HK-2 (cell line): ENCODE measurements around the gene ACSS3.
"Not testable (repeated sequence)": the region's sequence is repeated elsewhere in the genome, so short reads cannot be mapped to it uniquely, and the experiment has no call there.

Source experiments
- DNase-seq: peaks from one replicate; pipeline ENCODE4 v3.0.0-alpha.2; 2018; ENCODE audit not compliant: unreplicated experiment

Gene ACSS3

DNA sequence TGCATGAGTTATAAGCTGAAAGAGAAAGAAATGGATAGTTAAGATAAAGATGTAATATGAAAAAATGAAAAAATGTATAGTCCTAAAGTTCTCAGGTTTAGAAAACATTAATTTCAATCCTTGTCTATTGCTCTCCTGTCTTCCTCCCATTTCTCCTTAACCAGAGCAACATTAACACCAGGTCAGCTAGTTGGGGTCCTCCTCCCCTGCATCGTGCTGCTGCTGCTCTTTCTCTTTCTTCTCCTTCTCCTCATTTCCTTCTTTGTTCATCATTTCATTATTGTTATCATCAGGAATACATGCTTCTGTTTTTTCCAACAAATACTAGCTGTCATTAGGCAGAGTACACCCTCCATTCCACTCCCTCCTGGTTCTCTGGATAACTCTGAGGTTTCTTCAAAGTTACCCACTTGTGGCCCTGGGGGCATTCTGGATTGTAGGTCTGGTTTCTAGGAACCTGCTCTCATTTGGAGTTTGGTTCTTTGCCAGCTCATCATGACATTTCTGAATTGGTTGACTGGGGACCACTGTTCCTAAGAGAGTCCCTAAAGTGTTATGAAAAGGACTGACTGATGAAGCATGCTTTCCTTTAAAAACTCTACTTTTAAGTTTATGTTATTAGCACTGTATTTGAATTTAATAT is 17.0 kb downstream of the ACSS3 start:
- no peak for DNase-seq

- DNase-seq = no peak
Observed at GRCh38 chr12:81095501-81096232, 17.8 kb downstream of the ACSS3 start.

DNA sequence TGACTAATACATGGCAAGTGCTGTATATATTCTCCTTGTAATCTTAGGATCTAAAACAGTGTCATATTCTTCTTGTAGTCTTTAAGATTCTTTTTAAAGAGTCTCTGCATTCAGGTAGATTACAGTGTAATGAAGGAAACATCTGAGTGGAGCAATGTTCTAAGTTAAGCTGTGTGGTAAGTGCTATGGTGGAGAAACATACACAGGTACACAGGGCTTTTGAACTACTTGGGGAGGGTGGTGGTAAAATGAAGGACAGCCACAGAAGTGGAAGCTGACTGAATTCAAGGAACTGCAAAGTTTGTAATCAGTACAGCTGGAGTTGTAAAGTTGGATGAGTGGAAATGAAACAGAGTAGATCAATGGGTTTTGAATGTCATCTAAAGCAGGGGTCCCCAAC is 27.8 kb downstream of the ACSS3 start:
- no peak for DNase-seq

DNA sequence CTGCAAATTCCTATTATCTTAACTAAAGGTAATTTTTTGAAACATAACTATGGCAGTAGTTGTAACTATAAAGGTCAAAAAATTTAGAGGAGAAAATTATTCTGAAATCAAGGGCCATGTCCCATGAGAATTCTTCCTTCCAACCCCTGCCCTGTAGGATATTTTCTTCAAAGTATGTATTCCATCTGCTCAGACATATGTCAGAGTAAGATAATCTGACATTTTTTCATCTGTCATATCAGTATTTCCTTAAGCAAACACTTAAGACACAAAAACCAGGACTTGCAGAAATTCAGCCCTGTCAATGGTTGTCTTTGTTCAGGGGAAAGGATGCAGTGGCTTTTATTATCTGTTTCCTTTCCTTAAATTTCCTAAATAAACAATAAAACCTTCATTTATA is 36.3 kb downstream of the ACSS3 start:
- DNase-seq = no peak

DNA sequence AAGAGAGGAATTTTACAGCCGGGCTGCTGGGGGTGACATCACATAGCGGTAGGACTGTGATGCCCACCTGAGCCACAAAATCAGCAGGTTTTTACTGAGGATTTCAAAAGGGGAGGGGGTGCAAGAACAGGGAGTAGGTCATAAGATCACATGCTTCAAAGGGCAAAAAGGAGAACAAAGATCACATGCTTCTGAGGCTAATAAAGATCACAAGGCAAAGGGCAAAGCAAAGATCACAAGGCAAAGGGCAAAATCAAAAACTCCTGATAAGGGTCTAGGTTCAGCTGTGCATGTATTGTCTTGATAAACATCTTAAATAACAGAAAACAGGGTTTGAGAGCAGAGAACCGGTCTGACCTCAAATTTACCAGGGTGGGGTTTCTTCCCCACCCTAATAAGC is 41.2 kb downstream of the ACSS3 start:
- DNase-seq = not testable (repeated sequence)

- DNase-seq = no peak
Observed at GRCh38 chr12:81120961-81121360, 43.1 kb downstream of the ACSS3 start.

DNA sequence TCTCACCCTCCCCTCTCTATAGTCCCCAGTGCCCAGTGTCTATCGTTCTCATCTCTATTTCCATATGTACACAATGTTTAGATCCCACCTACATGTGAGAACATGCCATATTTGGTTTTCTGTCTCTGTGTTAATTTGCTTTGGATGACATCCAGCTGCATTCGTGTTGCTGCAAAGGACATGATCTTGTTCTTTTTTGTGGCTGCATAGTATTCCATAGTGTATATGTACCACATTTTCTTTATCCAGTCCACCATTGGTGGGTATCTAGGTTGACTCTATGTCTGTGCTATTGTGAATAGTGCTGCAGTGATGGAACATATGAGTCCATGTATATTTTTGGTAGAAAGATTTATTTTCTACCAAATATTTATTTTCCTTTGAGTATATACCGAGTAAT is 45.7 kb downstream of the ACSS3 start:
- no peak for DNase-seq

DNA sequence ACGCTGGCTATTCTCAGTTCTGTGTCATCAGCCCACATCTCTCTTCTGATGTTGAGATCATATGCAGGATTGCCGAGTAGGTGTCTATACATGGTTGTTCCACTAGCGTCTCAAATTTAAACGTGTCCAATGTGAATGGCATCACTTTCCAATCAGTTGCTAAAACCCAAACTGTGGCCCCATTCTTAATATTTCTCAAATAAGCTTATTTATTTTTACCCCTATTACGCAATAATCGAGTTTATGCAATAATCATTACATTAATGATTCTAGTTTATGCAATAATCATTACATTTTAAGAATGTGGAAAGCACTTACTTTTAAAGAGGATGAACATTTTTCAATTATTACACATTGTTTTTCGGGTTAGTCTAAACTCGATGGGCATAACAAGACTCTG is 47.8 kb downstream of the ACSS3 start:
- DNase-seq = no peak

DNA sequence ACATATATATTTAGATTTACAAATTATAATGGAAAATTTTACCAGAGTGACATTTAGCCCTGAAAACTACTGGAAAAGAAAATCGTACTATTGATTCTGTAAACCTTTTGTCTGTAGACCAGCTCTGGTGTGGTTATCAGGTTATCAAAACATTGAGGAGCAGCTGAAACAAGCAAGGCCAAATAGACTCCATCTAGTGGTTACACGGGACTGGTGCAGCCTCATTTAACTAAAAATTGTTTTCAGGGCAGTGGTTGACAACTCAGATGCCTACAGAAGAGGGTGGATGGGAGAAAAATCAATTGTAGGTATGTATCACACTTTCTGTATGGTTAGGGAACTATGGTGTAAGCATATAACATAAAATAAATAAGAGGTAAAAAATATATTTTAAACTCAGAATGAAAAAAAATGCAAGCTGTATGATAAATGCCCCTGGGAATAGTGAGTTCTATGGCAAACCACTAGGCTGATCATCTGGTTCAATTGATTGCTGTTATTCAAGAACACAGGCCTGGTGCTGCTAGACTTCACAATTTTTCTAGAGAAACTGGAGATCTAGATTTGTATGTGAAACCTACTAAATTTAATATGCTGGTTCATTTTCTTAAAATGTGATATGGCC is 51.2 kb downstream of the ACSS3 start:
- DNase-seq = peak; percentile 7

DNA sequence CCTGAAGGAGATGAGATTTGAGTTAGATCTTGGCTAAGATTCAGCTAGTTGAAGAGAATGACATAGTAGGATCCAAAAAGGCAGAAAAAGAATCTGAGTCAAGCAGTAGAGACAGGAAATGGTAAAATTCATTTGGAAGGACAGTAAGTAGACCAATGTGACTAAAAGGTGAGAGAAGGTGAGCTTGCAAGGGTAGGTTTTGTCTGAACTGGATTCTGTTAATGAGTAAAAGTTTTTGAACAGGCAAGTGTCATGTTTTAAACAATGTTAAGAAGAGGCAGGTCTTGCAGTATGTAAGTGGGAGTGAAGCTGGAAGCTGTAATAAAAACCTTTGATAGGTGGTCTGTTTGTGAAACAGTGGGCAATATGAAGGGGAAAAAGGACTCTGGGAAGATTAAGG is 58.6 kb downstream of the ACSS3 start:
- no peak for DNase-seq

- no peak for DNase-seq
Observed at GRCh38 chr12:81137801-81138200, 59.9 kb downstream of the ACSS3 start.

GRCh38 chr12:81141217-81141616 is 63.3 kb downstream of the ACSS3 start:
- no peak for DNase-seq

GRCh38 chr12:81143057-81143456 is 65.2 kb downstream of the ACSS3 start:
- DNase-seq = no peak

- DNase-seq = no peak
Observed at GRCh38 chr12:81146228-81147225, 68.6 kb downstream of the ACSS3 start.

- no peak for DNase-seq
Observed at GRCh38 chr12:81147292-81147919, 69.5 kb downstream of the ACSS3 start.

DNA sequence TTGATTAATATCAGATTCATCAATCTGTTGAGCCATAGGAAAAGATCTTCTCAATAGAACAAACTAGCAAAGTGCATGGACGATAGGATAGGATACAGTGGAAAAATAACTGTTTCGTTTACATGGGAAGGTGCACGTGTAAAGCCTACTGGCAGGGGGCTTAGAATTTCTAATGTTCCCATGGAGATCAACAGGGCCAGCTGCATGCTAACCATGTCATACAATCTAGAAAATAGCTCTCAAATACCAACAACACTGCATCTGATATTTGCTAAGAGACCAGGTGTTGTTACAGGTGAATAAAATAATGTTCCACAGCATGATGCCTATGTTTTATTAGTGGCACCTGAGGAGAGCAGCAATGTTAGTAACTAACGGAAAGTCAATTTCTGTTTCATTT is 72.5 kb downstream of the ACSS3 start:
- DNase-seq = no peak

- no peak for DNase-seq
Observed at GRCh38 chr12:81159856-81160255, 82.0 kb downstream of the ACSS3 start.

GRCh38 chr12:81161680-81162079 is 83.8 kb downstream of the ACSS3 start:
- DNase-seq = no peak

DNA sequence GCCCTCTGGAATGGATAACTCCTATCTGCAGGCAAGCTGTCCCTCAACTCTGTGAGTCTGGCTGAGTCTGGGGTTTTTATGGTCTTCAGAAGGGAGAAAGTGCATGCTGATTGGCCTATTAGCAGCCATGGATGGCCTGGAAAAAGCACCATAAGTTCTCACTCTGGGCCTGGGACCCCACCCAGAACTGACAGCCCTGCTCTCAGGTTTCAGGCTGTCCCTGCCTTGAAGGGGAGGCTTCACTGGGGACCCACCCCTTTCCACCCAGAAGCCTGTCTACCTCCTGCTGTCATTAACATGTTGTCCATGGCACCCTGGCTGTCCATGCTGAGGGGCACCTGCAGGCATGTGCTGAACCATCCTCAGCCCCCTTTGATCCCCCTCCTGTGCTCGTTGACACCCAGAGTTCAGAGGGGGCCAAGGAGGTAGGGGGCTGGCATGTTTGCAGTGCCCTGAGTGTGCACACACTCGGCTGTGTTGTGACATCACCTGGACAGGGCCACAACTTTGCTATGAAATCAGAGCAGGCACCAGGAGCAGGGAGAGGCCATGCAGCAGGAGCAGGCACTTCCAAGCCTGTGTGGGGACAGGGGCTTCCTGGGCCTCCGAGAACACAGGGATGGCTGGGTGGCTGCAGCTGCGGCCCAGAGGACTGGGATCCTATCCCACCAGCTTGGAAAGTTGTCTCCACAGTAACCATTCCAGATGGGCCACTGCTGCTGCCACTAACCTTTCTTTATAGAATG is 84.7 kb downstream of the ACSS3 start:
- DNase-seq = no peak

DNA sequence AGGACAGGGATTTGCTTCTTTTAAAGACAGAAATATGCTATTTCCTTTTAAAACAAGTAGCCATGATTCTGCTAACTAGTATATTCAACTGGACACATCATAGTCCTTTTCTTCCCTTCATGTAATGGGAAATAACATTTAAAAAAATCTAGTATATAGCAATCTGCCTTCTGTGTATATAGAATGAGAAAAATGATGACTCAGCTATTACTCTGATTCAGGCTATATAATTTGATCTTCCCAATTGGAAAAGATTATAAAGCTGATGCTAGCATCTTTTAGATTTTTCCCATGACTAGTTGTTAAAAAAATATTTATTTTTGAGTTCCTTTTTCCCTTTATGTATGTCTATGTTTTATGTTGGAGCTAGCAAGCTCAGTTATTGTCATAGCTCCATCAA is 86.9 kb downstream of the ACSS3 start:
- DNase-seq = no peak

DNA sequence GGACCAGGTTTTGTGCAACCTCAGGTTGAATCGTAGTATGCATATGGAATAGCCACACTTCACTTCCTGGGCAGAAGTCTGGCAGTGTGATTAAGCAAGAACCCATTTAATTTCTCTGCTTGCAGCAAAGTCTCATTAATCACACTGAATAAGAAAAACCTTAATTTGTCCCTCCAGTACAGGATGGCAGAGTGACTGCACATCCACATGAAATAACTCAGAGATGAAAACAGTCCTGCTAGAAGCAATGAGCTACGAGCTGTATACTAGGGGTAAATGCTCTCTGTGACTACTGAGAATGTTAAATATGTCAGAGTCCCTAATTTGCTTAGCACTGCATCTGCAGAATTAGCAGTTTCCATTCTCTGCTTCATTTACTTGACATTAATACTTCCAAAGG is 88.9 kb downstream of the ACSS3 start:
- no peak for DNase-seq
